HG03135 (cell line): ENCODE results near the gene EVI2A.
"Not testable (repeated sequence)": the region's sequence is repeated elsewhere in the genome, so short reads cannot be mapped to it uniquely, and the experiment has no call there.

Source experiments
- ATAC-seq: cut with Tn5 transposase; IDR thresholded peaks from one replicate; pipeline ENCODE4 v1.9.1; 2021; ENCODE audit warnings: mild to moderate bottlenecking, moderate library complexity; ENCODE audit not compliant: unreplicated experiment

The EVI2A gene

GRCh38 chr17:31321481-31321880, at the start of gene EVI2A:
Gene EVI2A, minus strand, starts transcription at chr17:31321622. Its CDS starts 2,609 bp downstream, at chr17:31319013.
- ATAC-seq: peak; percentile 49

GRCh38 chr17:31369266-31369665, 47.8 kb upstream of the EVI2A start:
- no peak for ATAC-seq

- ATAC-seq: no peak
Observed at GRCh38 chr17:31366088-31366487, 44.7 kb upstream of the EVI2A start.

GRCh38 chr17:31364012-31364411, 42.6 kb upstream of the EVI2A start:
- no peak for ATAC-seq

DNA sequence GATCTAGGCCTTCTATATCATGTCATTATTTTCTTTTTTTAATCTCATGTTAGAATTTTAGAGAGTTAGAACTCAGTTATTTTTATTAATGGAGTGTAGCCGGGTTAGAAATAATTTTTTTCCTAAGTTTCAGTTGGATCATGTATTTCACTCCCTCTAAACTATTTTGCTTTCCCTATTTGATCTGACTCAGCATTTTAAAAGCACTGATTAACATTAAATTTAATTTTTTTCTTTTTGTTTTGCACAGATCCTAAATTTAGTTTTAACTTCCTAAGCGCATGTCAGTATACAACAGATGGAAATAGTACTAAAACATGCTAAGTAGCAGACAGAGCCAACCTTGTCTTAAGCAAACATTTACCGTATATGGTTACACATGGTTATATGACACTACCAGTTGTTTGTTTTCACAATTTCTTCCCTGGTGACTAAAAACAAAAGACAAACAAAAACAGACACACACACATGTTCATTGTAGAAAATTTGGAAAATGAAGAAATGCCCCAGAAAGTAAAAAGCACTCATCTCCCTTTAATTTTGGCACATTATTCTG, 36.5 kb upstream of the EVI2A start:
- no peak for ATAC-seq

- no peak for ATAC-seq
Observed at GRCh38 chr17:31357091-31357490, 35.7 kb upstream of the EVI2A start.

- no peak for ATAC-seq
Observed at GRCh38 chr17:31355935-31356334, 34.5 kb upstream of the EVI2A start.

DNA sequence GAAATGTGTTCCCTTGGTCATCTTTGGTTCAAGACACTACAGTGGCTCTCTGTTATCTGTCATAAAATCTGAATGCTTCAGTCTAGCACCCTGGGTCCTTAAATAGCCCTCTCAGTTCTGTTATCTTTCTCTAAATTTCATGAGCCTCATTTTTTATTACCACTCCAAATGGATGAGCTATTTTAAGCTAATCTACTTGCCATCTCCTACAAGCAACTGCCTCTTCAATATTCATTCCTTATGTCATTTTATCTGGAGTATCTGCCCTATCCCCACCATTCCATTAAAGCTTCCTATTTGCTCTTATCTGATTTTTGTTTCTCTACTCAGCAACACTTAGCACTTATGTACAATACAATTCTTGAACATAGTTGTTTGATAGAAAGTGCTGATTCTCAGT, 28.0 kb upstream of the EVI2A start:
- no peak for ATAC-seq

GRCh38 chr17:31345191-31345747, 23.8 kb upstream of the EVI2A start:
- not testable (repeated sequence) for ATAC-seq

- ATAC-seq: no peak
Observed at GRCh38 chr17:31339906-31340661, 18.7 kb upstream of the EVI2A start.

DNA sequence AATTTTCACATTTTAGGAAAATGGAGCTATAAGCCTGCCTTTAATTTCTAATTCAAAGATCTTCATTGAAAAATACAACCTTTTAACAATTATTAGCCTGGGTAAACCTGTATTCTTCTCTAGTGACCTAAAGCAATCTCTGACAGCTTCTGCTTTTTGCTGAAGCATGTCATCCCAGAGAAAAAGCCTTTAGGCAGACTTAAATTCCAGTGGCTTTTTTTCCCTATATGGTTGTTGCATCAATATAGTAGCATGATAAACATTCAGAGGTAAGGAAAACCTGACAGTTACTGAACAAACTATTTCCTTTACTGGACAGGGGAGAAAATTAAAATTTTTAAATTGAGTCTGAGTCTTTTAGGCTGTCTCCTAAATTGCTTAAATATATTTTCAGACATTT, 7.8 kb upstream of the EVI2A start:
- ATAC-seq: no peak

- no peak for ATAC-seq
Observed at GRCh38 chr17:31328160-31328535, 6.7 kb upstream of the EVI2A start.

DNA sequence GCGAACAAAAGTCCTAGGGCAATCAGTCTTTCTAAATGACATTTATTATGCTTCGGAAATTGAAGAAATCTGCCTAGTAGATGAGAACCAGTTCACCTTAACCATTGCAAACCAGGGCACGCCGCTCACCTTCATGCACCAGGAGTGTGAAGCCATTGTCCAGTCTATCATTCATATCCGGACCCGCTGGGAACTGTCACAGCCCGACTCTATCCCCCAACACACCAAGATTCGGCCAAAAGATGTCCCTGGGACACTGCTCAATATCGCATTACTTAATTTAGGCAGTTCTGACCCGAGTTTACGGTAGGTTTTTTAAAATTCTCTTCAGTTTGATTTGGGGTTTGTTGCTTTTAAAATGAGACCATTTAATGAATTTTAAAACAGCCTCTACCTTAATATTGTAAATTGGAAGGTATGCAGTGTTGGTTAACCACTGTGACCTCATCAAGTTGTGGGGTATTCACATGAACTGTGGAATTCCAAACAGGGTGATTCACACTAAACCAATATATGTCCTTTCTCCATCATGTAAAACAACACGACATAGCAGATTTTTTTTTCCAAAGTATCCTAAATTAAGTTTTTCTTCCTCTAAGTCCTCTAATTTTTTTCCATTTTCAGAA, 6.2 kb upstream of the EVI2A start:
- no peak for ATAC-seq

- ATAC-seq: no peak
Observed at GRCh38 chr17:31323551-31323950, 2.1 kb upstream of the EVI2A start.

- ATAC-seq: no peak
Observed at GRCh38 chr17:31321966-31322365, 544 bp upstream of the EVI2A start.

DNA sequence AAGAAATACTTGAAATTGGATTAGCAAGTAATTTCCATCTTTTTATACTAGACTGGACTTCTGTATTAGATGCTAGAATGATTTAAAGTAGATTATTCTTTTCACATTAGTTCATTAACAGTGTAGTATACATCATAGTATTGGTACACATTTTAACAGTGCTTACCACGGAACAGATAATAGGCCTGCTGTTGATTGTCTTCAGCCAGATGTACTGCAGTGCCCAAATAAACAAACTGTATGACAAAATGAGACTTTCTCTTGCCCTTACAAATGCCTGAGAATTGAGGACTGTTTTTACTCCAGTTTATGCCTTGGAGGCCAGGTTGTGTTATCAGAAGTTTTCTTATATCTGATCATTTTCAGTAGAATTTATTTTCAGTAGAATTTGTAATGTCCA, 631 bp downstream of the EVI2A start:
- ATAC-seq: no peak

DNA sequence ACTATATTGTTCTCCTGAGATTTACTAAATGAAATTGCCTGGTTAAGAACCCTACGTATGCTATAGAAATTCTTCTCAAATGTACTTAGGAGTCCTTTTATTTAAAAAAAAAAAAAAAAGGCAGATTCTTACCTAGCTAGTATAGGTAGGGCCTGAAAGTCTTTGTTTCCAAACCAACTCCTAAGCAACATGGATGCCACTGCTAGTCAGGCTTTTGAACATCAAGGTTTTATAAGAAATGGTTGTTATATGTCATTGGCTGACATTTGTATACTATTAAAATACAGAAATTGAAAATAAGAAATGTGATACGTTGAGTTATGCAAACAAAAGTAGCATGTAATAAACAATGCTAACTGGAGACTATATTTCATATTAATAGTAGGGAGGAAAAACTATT, 1.2 kb downstream of the EVI2A start:
- ATAC-seq: no peak

DNA sequence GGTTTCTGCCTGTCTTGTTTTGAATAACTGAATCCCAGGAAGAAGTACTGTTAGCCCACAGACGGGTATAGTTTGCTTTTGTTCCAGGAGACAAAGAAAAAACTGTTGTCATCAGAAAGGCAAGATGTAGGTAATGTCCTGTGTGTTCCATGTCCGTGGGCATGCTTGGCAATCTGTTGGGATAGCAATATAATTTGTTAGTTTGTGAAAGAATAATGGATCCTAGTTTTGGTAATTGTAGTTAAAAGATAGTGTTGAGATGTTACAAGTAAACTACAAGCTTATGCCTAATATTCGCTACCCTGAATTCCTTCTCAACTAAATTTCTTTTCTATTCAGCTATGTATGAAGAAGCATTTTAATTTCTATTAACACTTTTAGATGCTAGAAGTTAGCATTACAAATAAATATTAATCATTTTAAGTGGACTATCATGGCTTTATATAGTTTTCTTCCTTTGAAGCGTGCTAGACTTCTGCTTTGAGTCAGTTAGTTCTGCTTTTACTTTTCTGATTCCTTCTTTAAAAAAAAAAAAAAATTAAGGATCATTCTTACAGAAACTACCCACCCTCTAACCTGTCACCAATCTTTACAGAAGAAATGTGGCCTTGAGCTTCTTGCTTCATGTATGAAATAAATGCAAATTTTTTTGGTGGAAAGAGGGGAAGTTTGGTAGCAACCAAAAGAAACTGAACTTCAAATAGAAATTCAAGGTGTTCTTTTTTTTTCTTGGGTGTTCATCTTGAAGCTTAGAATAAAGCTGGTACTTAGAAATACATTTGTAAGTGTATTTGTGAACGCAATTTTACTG, 2.4 kb downstream of the EVI2A start:
- no peak for ATAC-seq

DNA sequence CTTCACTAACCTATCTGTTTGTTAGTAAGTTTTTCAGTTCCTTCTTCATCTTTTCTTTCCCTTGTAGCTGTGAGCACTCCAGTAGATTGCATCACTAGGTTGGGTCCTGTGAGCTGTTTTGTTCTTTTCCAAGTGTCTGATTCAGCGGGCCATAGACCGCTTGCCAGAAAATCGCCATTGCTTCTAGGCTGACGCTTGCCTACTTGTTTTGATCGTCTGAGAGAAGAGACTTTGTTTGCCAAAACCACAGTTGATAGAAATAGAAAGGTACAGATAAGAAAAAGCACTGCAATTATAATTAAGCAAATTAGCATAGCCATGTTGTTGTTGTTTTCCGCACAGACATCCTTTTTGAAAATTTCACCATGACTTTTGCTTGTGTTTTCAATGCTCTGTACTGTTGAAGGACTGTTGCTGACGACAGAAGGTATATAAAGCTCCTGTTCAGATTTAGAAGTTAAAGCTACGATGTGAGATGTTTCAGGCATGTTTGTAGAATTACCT, 3.1 kb downstream of the EVI2A start:
- no peak for ATAC-seq

DNA sequence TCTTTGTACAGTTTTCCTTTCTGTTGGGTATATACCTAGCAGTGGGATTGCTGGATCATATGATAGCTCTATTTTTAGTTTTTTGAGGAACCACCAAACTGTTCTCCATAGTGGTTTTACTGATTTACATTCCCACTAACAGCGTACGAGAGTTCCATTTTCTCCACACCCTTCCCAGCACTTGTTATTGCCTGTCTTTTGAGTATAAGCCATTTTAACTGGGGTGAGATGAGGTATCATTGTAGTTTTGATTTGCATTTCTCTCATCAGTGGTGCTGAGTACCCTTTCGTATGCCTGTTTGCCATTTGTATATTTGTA, 6.7 kb downstream of the EVI2A start:
- ATAC-seq: no peak
